CD4-positive, alpha-beta T cell treated with Interferon gamma for 1 hour (primary cell): ENCODE results near the gene SINHCAF.

Experiments used
- DNase-seq: peaks from one replicate; pipeline ENCODE4 v3.0.0-alpha.2; 2020

The SINHCAF gene

DNA sequence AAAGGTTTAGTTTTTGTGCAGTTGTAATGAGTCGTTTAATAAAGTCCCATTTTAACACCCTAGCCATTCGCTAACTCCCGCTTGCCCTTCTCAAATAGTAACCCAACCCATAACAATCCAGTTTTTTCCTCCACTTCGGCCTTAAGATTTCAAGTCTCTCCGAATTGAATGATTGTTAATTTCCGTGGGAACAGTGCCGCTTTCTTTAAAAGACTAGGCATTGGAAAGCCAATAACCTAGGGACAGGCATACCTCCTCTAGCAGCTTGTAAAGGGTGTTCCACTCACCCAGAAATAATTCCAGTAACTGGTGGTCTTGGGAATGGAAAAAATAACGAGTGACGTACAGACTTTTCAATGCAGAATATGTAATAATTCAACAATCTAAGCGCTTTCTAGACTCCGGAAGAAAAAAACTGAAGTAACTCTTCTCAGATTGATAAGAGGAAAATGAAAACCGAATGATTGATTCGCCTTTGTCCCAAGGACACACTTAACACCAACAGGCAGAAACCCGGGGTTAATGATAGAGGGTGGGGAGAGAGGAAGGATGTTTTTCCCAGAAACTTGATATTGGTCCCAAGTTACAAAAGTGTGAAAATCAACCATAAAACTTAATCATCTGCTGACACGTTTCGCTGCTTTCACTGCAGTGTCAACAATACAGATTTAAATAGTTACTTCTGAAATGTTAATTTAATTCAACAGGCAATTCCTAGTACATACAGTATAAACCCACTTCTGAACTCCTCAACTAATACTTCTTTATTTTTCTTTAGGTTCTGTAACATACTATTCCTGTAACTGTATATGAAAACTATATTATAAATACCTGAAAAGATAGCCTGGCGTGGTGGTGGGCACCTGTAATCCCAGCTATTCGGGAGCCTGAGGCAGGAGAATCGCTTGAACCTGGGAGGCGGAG is 1.0 kb upstream of the SINHCAF start:
- DNase-seq: no peak

DNA sequence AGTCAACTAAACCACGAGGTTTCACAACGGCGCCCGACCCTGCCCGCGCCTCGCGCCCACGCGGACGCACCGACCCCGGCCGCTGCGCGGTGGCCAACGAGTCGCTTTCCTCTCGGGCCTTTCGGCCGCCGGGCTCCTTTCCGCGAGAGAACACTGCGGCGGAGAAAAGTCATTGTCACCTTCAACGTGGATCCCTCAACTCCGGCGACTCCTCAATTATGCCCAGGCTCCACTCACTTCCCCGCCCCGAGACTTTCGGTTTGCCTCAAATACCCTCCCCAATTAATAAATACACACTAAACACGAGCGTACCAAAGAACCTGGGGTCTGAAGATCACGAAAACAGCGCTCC is 450 bp downstream of the SINHCAF start:
- no peak for DNase-seq

- DNase-seq: peak; percentile 15
These were observed 966 bp downstream of the SINHCAF start for GRCh38 chr12:31324845-31325523.

DNA sequence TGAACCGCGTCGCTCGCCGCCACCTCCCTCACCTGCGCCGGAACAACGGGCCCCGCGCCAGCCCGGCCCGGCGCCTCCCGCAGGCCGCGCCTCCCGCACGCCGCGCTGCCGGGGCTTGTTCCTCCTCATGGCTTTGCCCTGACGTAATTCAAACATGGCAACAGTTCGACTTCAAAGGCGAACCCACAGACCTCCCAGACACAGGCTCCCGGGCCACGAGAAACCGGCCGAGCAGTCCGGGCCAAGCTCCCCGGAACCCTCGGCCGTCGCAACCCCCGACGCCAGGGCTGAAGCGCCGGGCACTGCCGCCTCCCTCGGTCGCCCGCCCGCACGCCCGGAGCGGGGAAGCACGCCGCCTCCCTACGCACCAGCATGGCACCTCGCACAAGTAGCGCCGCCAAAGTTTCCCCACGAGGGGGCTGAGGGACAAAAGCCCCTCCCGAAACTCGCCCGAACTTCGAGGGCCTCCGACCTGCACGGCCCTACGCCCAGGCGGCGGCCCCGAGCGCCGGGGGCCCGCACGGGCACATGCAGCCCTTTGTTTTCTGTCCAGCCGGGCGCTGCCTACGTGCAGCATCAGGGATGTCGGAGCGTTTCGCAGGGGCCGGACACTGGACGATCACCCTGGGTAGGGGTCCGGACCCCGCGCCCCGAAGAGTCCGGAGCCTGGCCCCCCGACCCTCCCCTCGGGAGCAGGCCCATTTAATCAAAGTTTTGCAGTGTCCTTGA is 1.7 kb downstream of the SINHCAF start:
- peak; percentile 80 for DNase-seq

DNA sequence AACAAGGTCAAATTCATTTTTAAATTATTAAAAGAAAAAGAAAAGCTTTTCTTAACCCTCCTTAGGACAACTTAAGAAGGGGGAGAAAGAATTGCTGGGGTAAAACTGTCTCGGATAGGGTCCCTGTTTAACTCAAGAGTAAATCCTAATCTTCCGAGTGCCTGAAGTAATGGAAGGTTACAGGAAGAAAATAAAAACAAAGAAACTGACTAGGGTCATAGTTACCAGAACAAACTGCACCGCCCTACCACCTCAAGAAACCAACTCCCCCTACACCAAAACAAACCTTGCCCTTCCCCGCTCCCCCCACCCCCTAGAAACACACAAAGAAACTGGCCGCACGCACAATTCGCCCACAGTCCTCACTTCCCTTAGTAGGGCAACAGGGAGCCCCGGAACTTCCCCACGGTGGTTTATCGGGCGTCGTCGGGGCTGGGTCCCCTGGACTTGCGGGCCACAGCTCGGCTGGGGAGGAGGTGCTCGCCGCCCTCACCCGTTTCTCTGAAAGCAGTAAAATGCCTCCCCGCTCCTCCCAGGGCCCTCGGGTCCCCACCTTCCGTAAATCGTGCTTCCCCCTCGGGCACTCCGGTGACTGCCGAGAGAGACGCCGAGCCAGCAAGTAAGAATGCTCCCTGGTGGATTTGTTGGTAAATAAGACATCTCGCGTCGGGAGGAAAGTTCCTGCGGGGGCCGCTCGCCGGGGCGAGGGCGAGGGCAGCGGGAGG is 2.4 kb downstream of the SINHCAF start:
- DNase-seq: peak; percentile 77

DNA sequence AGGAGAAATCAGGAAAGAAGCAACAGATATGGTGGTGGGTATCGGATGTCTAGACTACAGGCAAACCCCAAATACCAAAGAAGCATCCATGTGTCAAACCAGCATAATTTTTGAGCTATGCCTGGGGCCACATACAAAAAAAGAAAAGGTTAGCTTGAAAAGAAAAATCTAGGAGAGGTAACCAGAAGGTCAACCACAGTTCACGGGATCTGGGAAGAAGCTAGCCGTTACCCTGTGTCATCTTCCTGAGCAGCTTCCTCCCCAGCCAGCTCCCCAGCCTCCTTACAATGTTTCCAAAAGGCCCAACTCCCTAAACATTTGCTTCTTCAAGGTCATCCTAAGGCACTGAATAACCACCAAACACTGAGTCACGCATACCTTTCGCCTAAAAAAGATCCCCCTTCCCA is 3.1 kb downstream of the SINHCAF start:
- no peak for DNase-seq

- DNase-seq: no peak
These were observed 4.1 kb downstream of the SINHCAF start for GRCh38 chr12:31321897-31322228.

DNA sequence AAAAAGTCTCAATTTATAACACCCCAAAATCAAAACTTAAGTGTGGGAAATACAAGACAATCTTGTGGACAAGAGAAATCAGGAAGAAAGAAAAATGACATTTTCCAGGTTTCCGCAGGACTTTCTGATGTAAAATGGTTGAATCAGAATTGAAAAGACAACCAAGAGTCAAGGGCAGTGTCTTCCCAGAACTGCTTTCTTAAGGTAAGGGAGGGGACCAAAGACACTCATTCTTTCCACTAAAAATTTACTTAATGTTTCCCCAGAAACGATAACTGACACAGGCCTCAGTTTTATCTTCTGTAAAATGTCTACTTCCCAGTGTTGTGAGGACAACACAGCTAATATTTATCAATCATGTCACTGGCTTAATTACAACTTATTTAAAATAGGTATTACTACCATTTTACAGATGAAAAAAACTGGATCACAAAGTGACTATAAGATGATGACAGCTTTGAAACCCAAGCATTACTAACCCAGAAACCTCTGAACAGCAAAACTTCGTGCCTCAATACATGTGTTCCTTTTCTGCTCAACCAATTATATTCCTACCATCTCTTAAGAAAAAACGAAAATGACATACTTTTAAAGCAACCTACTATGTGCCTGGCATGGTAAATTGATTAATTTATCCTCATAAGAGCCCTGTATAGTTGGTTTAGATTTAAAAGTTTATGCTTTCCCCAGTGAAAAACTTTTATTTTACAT is 4.6 kb downstream of the SINHCAF start:
- DNase-seq: no peak

DNA sequence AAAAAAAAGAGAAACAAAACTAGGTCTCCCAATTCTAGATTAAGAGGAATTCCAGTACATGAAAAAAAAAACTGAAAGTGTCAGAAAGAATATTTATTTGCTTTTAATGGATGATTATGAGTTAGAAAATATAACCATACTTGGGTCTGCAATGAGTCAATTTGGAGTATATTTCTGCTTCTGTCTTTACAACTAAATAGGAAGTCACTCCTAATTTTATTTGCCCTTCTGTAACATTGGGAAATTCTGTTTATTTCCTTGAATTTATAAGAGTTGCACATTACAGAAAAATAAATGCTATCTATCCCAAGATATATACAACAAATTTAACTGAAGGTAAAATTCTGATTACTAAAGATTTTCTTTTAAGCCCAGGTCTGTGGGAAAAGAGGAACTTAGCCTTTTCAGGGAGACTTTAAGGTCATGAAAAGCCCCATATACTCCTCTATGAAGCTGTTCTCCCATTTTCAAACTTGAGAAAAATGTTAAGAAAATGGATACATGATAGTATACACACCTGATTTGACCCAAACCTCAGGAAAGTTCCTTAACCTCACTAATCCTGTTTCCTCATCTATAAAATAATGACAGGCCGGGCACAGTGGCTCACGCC is 7.2 kb downstream of the SINHCAF start:
- no peak for DNase-seq

DNA sequence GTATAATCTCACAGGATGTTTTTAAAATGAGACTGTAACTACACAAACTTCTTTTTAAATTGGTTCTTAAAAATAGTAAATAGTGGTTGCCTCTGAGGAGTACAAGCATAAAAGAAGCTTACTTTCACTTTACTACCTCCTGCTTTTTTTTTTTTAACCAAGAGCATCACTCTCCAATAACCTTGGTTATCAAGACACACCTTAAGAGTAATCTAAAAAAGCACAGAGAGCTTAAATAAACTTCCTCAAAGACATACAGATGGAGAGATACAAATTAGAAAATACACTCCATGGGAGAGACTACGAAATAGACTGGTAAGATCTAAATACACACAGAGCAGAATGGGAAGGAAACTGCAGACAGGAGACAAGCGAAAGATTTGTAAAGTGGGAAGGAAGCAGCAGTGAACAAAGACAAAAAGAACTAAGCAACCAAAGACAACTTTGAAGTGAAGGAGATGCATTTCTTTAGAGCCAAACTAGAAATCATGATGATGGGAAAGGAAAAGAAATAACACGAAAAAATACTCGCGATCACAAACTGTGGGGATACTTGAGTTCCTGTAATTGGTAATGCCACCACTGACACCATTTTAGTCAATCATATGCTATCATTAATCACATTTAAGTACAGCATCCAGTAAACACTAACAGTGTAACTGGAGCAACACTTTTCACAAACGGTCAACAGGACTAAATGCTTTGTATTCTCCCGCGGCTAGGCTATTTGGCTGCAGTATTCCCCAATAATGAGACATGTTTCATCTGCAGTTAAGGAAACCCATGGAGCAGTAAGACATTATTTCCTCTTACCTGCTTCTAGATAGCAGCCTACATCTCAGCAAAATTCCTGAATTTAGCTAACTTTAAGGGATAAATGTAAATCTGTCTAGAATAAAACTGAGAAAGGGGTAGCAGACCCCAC is 8.2 kb downstream of the SINHCAF start:
- DNase-seq: no peak

DNA sequence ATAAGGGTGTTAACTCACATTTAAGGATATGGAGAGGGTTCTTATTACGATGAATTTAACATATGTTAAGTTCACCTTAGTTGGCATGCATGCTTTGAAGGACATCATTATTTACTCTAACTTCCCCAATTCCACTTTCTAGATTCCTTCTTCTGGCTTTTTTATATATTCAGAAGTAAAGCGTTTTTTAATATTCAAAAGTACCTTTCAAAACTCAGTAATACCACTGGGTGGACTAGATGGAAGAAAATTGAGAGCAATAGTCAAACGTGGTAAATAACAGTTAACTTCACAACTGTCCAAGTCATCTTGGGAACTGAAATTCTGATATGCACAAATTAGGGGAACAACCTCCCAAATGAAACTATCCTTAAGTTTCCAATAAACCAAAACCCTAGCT is 9.1 kb downstream of the SINHCAF start:
- DNase-seq: no peak

GRCh38 chr12:31315784-31316465 is 10.0 kb downstream of the SINHCAF start:
- DNase-seq: no peak

DNA sequence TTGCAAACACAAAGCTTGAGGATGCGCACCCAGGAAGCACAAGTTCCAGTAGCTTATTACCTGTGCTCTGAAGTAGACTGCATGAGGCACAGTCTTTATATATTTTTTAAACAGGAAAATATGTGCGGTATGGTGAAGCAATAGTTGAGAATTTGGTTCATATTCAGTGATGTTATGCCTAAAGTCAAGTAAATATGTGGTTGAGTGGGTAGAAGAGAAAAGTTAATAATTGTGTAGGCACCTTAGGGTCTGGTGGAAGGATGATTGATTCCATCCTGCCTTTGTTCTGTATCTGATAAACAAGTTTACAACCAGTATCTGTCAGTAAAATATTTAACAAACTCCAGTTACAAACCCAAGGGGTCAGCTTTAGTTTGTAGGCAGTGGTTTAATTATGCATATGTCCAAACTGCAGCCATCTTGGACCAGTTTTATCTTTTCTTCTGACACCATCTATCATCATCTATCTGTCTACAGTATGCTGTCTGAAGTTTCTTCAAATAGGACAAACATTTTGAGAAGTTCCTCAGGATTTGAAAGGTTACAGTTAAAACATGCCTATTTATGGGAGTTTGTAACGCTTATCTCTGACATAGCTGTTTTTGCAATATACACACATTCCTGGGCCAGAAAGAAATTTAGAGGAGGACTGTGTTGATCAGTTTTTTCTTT is 10.8 kb downstream of the SINHCAF start:
- no peak for DNase-seq

GRCh38 chr12:31312431-31312830 is 13.5 kb downstream of the SINHCAF start:
- DNase-seq: no peak

- no peak for DNase-seq
These were observed 14.2 kb downstream of the SINHCAF start for GRCh38 chr12:31311634-31312258.

DNA sequence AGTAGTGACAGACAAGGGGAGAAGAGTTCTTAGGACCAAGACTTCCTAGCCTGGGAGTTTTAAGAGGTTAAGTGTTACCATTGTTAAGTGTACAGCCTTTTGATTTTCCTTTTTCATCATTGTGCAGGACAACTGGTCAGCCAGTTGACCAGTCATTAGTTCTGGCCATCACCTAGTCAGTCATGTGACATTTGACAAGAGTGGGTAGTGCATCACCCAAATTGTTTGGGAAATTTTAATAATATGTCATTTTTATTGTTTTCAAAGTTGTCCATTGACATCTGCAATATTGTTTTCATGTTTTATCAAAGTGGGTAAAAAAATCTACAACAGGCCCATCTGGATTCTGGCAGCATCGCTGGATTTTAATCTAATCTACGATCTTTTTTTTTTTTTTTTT is 15.5 kb downstream of the SINHCAF start:
- DNase-seq: no peak

DNA sequence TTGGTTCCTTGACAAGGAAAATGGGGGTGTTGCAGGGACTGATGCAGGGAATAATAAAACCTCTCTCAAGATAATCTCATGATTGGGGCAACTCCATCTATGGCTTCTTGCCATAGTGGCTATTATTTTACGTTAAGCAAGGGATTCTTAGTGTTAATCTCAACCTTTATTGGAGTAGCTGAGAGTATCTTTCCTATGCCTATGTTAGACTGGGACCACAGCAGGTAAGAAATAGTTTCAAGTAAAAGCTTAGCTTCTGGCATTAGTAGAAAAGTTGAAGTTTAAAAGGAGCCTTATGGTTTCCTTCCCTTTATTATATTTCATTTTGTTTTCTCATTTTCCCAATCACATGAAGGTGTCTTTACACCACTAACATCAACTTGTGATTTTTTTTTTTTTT is 16.7 kb downstream of the SINHCAF start:
- no peak for DNase-seq

DNA sequence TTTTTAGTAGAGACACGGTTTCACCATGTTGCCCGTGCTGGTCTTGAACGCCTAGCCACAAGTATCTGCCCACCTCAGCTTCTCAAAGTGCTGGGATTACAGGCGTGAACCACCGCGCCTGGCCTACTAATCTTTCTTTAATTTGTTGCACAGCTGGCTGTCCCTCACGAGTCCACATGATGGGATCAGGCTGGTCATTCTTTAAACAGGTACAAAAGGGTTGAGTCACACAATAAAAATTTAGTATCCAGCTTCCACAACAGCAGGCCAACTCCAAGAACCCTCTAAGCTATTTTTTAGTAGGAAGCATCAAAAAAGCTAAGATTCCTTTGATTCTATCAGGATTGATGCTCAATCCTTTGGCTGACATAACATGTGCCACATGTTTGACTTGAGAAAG is 17.8 kb downstream of the SINHCAF start:
- no peak for DNase-seq

- no peak for DNase-seq
These were observed 19.1 kb downstream of the SINHCAF start for GRCh38 chr12:31306866-31307265.
